GM19397 (cell line): ENCODE measurements around the gene FAM117A.

Source experiments
- ATAC-seq: cut with Tn5 transposase; IDR thresholded peaks from one replicate; pipeline ENCODE4 v1.9.1; 2021; ENCODE audit warnings: mild to moderate bottlenecking, moderate library complexity; ENCODE audit not compliant: unreplicated experiment

Gene FAM117A

DNA sequence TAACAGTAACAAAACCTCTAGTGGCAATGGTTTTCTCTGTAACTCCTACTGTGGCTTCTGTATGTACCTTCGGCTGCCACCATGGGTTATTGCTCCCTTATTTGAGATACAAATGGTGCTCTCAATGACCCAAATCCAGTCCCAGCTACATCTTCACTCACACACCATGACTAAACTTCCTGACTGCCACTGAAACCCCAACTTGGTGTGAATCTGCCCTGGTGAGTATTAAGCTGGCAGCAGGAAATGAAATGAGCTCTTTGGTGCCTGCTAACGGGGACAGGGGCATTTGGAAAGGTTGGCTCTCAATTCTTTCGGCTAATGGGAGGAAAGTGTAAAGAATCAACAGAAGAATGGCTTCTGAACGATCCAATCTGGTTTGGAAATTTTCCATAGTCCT is 48.7 kb downstream of the FAM117A start:
- no peak for ATAC-seq

DNA sequence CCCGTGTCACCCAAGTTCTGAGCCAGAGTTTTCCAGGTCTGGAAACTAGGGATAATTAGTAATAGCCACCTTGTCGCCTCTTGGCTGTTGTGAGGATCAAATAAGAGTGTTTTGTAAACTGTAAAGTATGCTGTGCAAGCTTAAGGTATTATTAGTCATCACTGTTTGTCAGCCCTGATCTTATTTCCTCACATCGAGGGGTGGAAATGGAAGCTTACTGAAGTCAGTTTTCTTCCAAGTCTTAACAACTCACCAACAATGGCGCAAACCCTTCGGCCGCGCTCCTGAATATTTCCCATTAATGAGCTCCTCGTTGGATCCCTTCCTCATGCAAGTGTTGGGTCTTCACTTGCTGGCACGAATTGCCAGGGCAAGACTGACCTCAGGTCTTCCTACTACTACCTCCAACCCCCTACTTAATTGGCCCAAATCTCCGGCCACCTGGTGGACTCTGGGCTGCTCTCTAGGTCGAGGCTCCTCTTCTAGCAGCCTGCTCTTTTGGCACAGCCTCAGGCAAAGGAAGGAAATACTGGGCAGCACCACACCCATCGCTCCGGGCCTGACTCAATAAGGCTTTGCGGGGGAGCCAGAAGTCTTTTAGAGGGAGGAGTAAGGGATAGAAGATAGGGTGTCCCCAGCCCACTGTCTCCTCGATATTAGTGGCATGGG is 55.3 kb downstream of the FAM117A start:
- ATAC-seq, result no peak

DNA sequence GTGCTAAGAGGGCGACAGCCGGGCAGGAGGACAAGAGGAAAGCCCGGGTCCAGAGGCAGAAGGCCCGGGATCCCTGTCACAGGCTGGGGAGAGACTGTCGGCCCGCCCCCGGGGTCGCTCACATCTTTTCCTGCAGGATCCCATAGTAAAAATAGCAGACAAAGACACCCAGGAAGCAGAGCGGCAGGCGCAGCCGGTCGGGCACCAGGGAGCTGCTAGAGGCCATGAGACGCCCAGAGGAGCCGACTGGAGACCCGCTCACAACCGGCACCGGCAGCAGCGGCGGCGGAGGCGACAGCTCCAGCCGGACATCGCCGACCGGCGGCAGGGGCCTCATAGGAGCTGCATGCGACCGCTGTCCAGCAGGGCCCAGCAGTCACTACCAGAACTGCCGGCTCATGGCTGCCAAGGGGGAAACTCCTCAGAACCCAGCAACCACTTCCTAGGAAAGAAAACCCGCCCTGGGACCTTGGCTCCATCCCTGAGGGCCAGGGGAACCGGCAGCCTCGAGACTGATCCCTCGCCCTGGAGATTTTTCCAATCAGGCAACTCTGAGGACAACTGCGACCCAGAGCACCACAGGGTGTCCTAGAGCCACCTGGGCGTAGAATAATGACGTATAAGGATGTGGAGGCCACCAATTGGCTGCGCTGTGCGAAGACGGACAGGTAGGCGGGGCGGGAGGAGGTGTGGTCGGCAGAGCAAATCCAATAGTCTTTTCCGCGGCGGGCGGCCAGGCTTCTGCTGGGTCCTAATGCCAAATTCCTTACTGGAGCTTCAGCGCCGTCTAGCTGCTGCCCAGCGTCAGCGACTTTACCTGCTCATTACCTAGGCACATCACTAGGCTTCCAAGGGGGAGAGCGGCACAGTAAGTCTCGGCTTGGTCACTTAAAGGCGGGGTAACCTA is 56.1 kb downstream of the FAM117A start, which contains the start of gene SLC35B1:
Gene SLC35B1, minus strand, starts transcription at position 357 of the 907 bp plus-strand sequence. Its CDS starts 131 bp downstream, at position 226.
- peak; percentile 94 for ATAC-seq

DNA sequence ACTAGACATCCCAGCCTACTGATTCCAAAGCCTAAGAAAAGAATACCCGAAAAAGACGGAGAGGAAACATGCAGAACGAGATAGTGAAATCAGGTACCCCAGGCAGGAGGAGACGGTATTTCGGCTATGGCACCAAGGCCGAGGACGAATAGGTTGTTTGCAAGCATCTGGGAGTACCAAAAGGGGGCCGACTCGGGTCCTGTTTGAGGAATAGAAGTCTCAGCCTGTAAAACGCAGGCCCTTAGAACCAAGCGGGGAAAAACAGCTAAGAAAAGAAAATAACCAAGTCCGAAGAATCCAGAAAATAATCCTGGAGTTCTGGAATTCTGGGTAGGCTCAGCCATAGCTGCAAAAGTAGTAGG is 56.7 kb downstream of the FAM117A start:
- ATAC-seq, result no peak

DNA sequence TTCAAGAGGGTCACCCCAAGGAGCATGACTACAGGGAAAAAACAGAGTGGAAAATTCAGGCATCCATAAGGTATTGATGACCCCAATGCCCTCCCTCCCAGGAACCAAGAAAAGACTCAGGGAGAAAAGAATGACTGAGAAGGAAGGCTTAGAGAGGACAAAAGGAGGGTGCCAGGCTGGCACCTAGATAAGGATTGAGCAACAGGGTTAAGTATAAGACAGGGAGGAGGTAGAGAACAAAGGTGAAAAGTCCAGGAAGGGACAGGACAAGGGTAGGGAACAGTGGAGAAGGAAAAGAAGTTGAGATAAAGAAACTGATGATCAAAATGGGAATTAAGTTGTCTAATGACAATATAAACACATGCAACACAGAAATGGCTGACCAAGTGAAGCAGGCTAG is 58.7 kb downstream of the FAM117A start:
- ATAC-seq, result no peak

DNA sequence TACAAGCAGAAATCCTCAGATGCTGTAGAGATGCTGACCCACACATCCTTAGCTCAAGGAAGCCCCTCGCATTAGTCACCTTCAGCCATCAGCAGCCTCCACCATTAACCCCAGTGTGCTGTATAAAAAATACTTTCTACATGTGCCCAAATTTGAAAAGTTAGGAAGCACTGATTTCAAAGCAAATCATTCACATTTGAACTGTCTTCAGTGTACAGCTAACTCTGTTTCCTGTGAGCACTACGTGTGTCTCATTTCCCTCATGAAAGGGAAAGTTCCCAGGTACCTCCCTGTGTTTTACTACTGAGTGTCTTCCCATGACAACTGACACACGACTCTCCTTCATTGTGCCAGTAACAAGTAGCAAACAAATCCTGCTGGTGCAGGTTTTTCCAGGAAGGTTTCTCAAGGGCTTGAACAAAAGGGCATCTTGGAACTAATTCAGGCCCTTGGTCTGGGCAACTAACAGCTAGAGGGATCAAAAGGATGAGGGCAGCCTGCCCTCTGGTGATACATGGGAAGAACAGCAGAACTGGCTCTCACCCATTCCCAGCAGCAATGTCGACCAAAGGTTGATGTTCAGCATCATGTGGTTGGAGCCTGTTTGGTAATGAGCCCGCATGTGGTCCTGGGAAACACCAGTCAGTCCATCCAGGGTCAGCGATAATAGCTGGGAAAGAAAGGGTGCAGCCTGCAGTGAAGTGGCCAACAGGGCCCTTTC is 60.2 kb downstream of the FAM117A start:
- no peak for ATAC-seq

DNA sequence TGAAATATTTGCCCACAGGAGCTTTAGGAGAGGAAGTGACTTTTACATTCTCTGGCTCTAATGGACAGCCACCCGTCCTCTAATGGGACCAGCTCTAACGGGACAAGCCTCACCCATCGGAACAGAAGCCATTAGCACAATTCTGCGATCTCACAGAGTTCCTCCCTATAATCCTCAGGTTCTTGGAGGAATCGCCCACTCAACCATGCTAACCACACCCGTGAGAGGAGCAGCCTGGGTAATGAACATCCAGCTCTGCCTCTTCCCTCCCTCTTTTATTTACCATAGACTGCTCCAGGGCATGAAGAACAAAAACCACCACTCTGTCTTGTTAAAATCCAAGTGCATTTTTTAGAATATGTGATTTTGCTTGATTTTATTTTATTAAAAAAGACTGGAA is 63.0 kb downstream of the FAM117A start:
- ATAC-seq, result no peak

DNA sequence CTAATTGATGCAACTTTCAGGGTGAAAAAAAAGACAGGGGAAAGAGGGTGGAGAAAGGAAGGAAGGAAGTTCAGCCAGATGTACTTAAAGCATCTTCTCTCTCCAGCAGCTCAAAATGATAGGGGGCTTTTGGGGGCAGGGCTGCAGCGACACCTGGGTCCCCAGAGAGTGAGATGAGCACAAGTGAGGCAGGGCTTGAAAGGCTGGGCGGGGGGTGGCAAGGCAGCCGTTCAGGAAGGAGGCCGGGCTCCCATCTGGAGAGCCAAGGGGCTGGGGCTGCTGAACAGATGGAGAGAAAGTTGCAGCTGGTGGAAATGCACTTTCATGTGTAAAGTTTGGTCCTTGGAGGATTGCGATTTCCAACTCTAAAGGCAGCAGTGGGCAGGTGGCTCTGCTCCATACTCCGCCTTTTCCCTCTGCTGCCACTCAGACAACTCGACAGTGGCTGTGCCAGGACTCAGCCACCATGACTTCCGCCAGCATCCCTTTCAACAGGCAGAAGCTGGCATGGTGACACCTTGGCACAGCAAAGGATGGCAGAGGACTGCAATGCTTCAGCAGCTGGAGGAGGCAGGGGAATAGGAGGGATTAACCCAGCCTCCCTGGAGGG is 63.9 kb downstream of the FAM117A start:
- ATAC-seq, result no peak

DNA sequence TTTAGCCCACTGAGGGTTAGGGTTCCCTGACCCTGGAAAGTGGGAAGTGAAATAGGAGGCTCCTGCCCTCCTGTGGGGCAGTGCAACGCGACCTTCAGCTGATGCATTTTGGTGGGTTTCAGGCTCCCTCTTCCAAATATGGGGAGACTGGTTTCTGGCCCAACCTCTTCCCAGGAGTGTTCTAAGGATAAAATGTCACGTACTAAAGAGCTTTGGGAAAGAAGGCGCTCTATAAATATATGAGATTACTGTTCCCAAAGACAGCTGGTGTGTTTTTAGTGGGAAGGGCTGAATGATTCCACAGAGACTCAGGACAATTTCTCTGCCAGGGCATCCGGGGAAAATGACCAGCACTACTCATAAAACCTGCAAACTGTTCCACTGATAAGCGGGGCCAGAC is 65.9 kb downstream of the FAM117A start:
- no peak for ATAC-seq

DNA sequence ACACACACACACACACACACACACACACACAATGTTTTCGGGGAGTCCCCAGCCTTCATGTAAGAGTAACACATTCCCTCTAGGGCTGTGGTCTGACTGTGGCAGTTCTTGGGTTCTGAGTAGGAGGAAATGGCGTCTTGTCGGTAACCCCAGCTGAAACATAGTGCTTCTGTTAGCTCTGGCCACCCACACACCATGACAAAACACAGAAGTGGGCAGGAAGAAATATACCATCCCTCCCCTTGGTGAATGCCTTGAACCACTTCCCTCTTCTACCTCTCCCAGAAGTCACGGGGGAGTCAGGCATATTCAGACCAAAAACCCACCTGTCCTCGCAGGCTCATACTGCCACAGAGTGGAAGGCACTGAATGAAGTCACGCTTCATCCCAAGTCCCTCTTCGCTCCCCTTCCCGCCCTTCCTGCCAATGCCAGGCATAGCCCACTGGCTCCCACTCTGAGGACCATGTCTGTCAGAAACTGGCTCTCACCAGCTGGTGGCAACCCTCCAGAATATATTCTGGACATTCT is 67.6 kb downstream of the FAM117A start:
- no peak for ATAC-seq

DNA sequence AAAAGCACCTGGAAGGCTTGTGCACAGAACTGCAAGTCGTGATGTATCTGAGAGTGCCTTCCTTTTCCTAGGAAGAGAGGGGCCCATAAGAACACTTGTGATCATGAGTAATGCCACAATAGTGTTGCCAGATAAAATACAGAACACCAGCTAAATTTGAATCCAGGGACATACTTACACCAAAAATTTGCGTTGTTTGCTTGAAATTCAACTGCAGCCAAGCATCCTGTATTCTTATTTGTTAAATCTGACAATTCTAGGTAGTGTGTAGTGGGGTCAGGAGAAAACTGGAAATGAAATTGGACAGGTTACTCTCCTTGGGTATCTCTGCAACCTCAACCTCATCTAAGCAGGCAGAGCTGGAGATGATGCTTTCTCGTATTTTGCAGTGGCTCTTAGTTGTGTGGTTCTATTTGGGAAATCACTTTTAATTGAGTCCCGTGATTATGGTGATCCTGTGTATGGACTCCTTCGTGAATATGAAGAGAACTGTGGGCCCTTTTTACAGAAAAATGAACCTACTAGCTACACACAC is 68.2 kb downstream of the FAM117A start:
- ATAC-seq, result no peak

DNA sequence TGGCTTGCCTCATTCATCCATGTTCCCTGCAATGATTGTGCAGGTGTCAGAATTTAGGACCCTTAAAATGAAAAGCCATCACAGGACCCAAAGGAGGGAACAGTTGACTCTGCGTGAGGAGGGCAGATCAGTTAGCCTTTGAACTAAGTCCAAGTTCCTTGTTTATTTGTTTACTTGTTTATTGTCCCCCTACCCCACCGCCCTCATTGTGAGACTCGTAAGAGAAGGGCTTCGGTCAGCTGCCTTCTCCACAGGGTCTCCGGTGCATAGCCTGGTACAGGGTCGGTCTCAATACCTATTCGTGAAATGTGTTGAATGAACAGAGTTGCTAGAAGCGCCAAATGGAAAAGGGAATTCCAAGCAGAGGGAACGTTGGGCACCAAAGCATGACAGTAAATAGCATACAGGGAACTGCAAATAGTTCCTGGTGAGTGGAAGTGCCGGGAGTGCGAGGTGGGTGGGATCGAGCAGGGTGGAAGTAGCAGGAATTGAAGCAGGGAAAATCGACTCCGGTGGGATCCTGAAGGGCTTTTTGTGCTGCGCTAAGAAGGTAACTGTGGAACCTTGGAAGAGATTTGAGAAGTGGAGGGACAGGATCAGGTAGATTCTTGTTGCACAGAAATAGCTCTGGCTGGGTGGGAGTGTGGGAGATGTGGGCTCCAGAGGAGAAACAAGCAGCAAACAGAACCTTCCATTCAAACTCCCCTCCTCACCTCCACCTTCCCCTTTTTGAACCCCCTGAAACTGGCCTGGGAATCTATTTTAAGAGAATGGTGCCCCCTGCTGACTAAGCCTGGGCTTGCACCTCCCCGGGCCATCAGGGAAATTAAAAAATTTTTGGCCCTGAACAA is 68.9 kb downstream of the FAM117A start:
- ATAC-seq, result no peak

DNA sequence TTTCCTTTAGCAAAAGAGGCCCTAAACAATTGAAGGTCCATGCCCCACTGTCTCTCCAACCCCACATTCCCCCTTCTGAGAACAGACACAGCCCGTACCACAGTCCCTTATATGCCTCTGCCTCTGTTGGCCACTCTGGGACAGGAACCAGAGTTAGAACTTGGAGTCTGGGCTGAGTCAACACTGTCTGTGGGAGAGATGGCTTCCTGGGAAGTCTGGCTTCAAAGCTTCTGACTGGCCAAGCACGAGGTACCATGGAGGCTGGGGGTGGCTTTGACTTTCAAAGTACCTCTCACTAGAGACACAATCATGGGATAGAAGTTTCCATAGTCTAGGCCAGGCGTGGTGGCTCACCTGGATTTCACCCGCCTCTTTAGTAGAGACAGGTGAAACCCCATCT is 71.2 kb downstream of the FAM117A start:
- no peak for ATAC-seq

DNA sequence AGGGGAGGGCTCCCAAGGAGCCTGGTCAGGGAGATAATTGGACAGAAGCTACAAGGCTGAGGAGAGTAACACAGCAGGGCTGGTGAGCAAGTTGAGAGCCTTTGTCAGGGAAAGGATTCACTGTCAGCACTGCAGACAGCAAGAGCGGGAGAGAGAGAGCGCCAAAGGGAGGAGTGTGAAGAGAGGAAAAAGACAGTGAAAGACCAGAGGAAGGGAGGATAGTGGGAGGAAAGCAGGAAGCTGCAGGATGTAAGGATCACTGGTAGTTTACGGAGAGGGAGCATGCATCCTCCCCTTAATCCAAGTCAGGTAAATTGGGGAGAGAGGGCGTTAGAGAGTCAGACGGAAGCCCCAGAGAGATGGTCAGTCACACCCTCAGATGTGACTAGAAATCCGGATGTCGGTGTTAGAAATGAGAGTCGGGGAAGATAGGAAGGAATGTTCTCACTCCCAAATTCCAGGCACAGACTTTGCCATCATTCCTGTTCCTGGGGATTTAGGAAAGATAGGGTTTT is 72.2 kb downstream of the FAM117A start:
- no peak for ATAC-seq

DNA sequence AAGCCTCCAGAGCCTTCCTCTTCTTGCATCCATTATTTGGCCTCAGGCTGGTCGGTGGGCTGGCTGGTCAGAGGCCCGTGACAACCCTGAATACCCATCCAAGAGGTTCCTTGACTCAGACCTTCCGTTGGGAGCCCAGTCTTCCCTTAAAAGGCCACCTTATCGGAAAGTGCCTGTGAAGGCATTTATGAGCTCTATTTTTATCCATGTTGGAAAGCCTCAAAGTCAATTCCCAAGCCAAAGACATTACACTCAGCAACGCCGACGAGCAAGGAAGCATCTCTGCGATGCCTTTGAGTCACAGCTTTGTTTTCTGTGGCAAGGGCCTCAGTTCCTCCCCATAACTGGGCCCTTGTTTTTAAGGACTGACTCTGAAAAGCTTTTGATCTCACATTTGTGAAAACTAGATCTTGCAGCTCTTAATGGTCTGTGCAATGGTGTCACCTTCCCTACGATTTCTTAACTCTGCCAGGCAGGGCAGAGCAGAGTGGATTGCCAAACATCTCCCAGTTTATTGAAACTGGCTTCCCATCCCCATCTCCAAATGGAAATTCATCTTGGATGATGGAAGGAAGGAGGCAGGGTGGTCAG is 72.8 kb downstream of the FAM117A start:
- ATAC-seq, result no peak

DNA sequence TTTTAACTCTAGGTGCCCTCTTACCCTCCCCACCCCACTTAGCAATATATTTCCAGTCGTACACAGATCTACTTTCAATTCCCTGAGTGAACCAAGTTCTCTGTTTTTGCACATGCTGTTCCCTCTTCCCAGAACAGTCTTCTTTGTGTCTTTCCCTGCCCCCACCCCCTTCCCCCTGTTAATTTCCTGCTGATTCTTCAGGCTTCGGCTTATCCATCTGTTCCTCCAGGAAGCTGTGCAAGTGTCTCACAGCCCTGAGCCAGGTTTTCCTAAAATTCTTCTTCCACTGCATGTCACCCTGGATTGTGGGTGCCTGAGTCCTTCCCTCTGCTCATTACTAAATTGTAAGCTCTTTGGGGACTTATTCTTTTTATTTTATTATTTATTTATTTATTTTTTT is 73.7 kb downstream of the FAM117A start:
- ATAC-seq, result no peak

DNA sequence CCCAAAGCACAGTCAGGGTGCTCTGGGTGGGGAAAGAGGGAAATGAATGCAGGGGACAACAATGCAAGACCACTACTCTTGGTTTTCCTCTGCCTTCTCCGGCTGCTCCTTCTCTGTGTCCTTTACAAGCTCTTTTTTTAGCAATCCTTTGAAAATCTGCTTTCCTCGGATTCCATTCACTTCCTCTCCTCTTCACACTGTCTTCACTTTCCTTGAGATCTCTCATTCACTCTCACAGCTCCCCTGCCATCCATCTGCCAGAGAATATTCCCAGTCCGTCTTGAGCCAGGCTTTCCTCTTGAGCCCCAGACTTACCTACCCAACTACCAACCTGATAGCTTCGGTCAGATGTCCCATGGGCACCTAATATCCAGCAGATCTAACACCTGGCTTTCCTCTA is 75.1 kb downstream of the FAM117A start:
- no peak for ATAC-seq

DNA sequence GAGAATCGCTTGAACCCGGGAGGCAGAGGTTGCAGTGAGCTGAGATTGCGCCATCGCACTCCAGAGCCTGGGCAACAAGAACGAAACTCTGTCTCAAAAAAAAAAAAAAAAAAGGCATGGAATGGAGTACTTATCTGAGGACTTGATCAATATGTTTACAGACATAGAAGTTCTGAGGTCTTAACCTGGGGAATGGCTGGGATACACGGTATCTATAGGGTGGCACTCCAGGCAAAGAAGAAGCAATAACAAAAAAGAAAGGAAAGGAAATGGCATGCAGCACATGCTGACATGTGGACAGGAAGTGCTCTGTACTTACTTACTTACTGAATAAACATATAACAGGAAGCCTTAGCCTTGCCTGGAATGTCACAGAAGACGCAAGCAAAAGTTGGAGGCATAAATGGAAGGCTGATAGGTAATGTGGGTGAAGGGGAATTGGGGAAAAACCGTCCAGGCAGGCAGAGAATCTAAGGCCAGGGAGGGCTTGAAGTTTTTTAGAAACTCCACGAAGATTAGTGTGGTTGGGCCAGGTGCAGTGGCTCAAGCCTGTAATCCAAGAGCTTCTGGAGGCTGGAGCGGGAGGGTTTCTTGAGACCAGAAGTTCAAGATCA is 75.9 kb downstream of the FAM117A start:
- ATAC-seq, result no peak
